ENCODE data around the gene IRF3. TPM values are rescaled to one million over a fixed set of nuclear protein-coding genes. Genes with fewer than 3 reads are reported as not detected.

Gene IRF3
- total RNA-seq, 2 donors from 2014 or later = 53.4 to 58.0 TPM

- WGBS = 92% methylated on average over 16 of the region's 16 CpGs
- peaks cover 9 to 29% of the 10 kb centered on the region in 2 donors for H3K36me3 ChIP-seq
- no peaks in the 10 kb centered on the region for H3K9me3 ChIP-seq
- H3K4me3 ChIP-seq = no peak overlapping the region
- H3K27me3 ChIP-seq (replicated peaks; ENCODE audit: insufficient read depth) = no peaks in the 10 kb centered on the region
- H3K27ac ChIP-seq = no peak overlapping the region
- no peak for TF ChIP-seq POLR2AphosphoS5 (IDR thresholded peaks at IDR 0.05)
- no peak for TF ChIP-seq POLR2A (IDR thresholded peaks at IDR 0.05)
- no peak for TF ChIP-seq CTCF (IDR thresholded peaks at IDR 0.05)
- intact Hi-C loops (cut with DNase I) = no loop called here
- DNase-seq (ENCODE audit: low spot score) = no peak
- H3K4me1 ChIP-seq (replicated peaks) = peaks cover 10% of the 10 kb centered on the region
Observed at GRCh38 chr19:49662011-49662410, 3.6 kb downstream of the IRF3 start.

- Histone ChIP-seq H3K27me3 (replicated peaks; ENCODE audit: insufficient read depth) (no peaks in the 10 kb centered on the region), H3K36me3 (peaks cover 13 to 30% of the 10 kb centered on the region in 2 donors), H3K9me3 (no peaks in the 10 kb centered on the region), H3K4me3 (no peak overlapping the region), H3K27ac (no peak overlapping the region), H3K4me1 (replicated peaks) (no peaks in the 10 kb centered on the region)
- DNase-seq (ENCODE audit: low spot score) = no peak
- WGBS = 80% methylated on average over 15 of the region's 15 CpGs
- no peak for TF ChIP-seq POLR2AphosphoS5 (IDR thresholded peaks at IDR 0.05)
- no peak for TF ChIP-seq POLR2A (IDR thresholded peaks at IDR 0.05)
- no peak for TF ChIP-seq CTCF (IDR thresholded peaks at IDR 0.05)
- intact Hi-C loops (cut with DNase I) = no loop called here
Observed at GRCh38 chr19:49660338-49660961, 5.2 kb downstream of the IRF3 start.

GRCh38 chr19:49658566-49659442 lies 6.9 kb downstream of the IRF3 start:
- Histone ChIP-seq H3K27ac (no peak overlapping the region), H3K36me3 (peaks cover 23 to 41% of the 10 kb centered on the region in 2 donors), H3K27me3 (replicated peaks; ENCODE audit: insufficient read depth) (no peaks in the 10 kb centered on the region), H3K9me3 (no peaks in the 10 kb centered on the region), H3K4me3 (no peak overlapping the region), H3K4me1 (replicated peaks) (no peaks in the 10 kb centered on the region)
- intact Hi-C loops (cut with DNase I) = no loop called here
- WGBS = 87% methylated on average over 11 of the region's 12 CpGs
- no peak for DNase-seq (ENCODE audit: low spot score)
- TF ChIP-seq CTCF (IDR thresholded peaks at IDR 0.05) (no peak), POLR2A (IDR thresholded peaks at IDR 0.05) (no peak), POLR2AphosphoS5 (IDR thresholded peaks at IDR 0.05) (no peak)

- intact Hi-C loops (cut with DNase I) = no loop called here
- WGBS = 86% methylated on average over 11 of the region's 15 CpGs
- no peaks in the 10 kb centered on the region for H3K4me1 ChIP-seq (replicated peaks)
- H3K9me3 ChIP-seq = no peaks in the 10 kb centered on the region
- H3K36me3 ChIP-seq = peaks cover 29 to 42% of the 10 kb centered on the region in 2 donors
- H3K27ac ChIP-seq = no peak overlapping the region
- no peak for DNase-seq (ENCODE audit: low spot score)
- H3K27me3 ChIP-seq (replicated peaks; ENCODE audit: insufficient read depth) = no peaks in the 10 kb centered on the region
- TF ChIP-seq POLR2AphosphoS5 (IDR thresholded peaks at IDR 0.05) (no peak), POLR2A (IDR thresholded peaks at IDR 0.05) (no peak), CTCF (IDR thresholded peaks at IDR 0.05) (no peak)
- no peak overlapping the region for H3K4me3 ChIP-seq
Observed at GRCh38 chr19:49658139-49658517, 7.5 kb downstream of the IRF3 start.

Measured in prostate gland (tissue), 2 donors.